Panc1 (cell line): ENCODE results near the gene EYA3. TPM values are rescaled to one million over a fixed set of nuclear protein-coding genes. Genes with fewer than 3 reads are reported as not detected.

Experiments used
- ATAC-seq: fragments of 200-7000 bp; cut with Tn5 transposase; 2 replicates; pipeline ENCODE4 v1.9.1; 2020; ENCODE audit warnings: mild to moderate bottlenecking, moderate library complexity
- BruUV-seq: library from RNA; stranded (reverse); fragments of 400-500 nt; replicated peaks from 2 replicates; lab custom pipeline; 2021; lab: Mats Ljungman, UMichigan
- CTCF ChIA-PET: fragments of 300-600 bp; sonication (Branson Sonifier 250); formaldehyde crosslinking; loops from one replicate; lab custom pipeline; 2022; ENCODE audit warnings: antibody characterized with exemption; lab: Charles Lee
- POLR2A ChIA-PET: fragments of 300-600 bp; sonication (Branson Sonifier 250); formaldehyde crosslinking; loops from one replicate; lab custom pipeline; 2022; ENCODE audit warnings: antibody characterized with exemption; lab: Charles Lee
- DNase-seq: peaks from one replicate; pipeline ENCODE4 v3.0.0-alpha.2; 2010; ENCODE audit warnings: low read depth, low spot score
- H3K27ac ChIP-seq: 2 replicates; pipeline ENCODE4 v1.5.1; 2011; ENCODE audit warnings: mild to moderate bottlenecking, low read length, inconsistent platforms
- H3K27me3 ChIP-seq: fragments of 200-500 bp; sonication (Bioruptor generic); 2 replicates; pipeline ENCODE4 v1.6.0; 2014; ENCODE audit warnings: low read length, inconsistent platforms; ENCODE audit not compliant: control insufficient read depth, insufficient read depth
- H3K36me3 ChIP-seq: fragments of 200-500 bp; sonication (Bioruptor generic); 2 replicates; pipeline ENCODE4 v1.5.1; 2014; ENCODE audit warnings: inconsistent platforms, mild to moderate bottlenecking, low read length, moderate library complexity; ENCODE audit not compliant: control insufficient read depth, insufficient read depth
- H3K4me1 ChIP-seq: 2 replicates; pipeline ENCODE4 v1.5.1; 2011; ENCODE audit warnings: inconsistent platforms, mild to moderate bottlenecking, low read length, moderate library complexity; ENCODE audit not compliant: control insufficient read depth, insufficient read depth
- H3K4me3 ChIP-seq, 2 experiments: 2 replicates each; pipeline ENCODE4 v1.5.1; 2011 to 2012; ENCODE audit warnings: low read depth in 2 of 2, low read length in 2 of 2, mild to moderate bottlenecking in 2 of 2, inconsistent platforms in 1 of 2, moderate library complexity in 1 of 2
- H3K9me3 ChIP-seq: fragments of 200-500 bp; sonication (Bioruptor generic); 2 replicates; pipeline ENCODE4 v1.5.1; 2014; ENCODE audit warnings: low read depth, mild to moderate bottlenecking, inconsistent platforms, low read length, moderate library complexity; ENCODE audit not compliant: control insufficient read depth, insufficient read depth
- POLR2AphosphoS5 ChIP-seq: IDR thresholded peaks from 2 replicates; pipeline ENCODE4 v1.6.1; 2012; ENCODE audit warnings: mild to moderate bottlenecking, low read depth, low read length, moderate library complexity
- SIN3A ChIP-seq: IDR thresholded peaks from 2 replicates; pipeline ENCODE4 v1.6.1; 2012; ENCODE audit warnings: low read depth, mild to moderate bottlenecking, low read length, moderate library complexity, borderline replicate concordance; ENCODE audit not compliant: insufficient read depth
- TCF7L2 ChIP-seq: IDR thresholded peaks from 2 replicates; pipeline ENCODE4 v1.6.1; 2011; ENCODE audit warnings: mild to moderate bottlenecking, low read depth, low read length, inconsistent platforms
- in situ Hi-C: cut with HindIII; loops from 2 replicates; pipeline ENCODE4 v1.10.0; 2016; ENCODE audit warnings: low sequenced_read_pairs, low pct_unique_long_range_greater_than_20kb
- intact Hi-C: fragments of 100-400 bp; cut with micrococcal nuclease; formaldehyde crosslinking; loops from one replicate; pipeline ENCODE4 v1.10.0; 2022; ENCODE audit not compliant: unreplicated experiment
- total RNA-seq: library from RNA; stranded (reverse); gene quantifications from one replicate; pipeline ENCODE4 v1.2.1, GENCODE V29; 2021; ENCODE audit not compliant: unreplicated experiment
- TF ChIP-seq, protein P1 (sequence below), 2 experiments: IDR thresholded peaks; 2 replicates each; pipeline ENCODE4 v1.6.1; 2011 to 2012; ENCODE audit warnings: low read depth in 2 of 2, control low read depth in 1 of 2, low read length in 1 of 2, mild to moderate bottlenecking in 1 of 2, moderate library complexity in 1 of 2; ENCODE audit not compliant: insufficient read depth in 1 of 2
- TF ChIP-seq, protein P2 (sequence below): fragments of 450-650 bp; IDR thresholded peaks from 2 replicates; pipeline ENCODE4 v1.5.1; 2017; ENCODE audit warnings: mild to moderate bottlenecking

EYA3 gene
- total RNA-seq, 1 experiment from 2014 or later, result 17.5 TPM

DNA sequence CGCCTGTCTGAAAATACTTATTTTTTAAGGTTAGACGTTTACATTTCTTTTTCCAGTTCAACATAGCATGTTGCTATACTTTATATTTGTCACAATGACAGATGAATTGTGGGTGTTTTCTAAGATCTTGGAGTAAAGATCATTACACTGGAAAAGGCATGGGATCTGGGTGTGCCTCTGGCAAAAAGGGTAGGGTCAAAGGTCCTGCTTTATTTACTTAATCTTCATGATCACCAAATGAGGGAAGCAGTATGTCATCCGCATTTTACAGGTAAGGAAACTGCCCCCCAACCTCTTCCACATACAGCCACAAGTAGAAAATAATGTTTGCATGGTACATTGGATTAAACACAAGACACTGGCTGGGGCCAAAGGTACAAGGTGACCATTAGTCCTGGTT lies 166.1 kb downstream of the EYA3 start:
- POLR2A ChIA-PET, result no interaction called here
- in situ Hi-C loops (no loop called here), intact Hi-C loops (no loop called here)
- CTCF ChIA-PET, result no interaction called here
- no peaks in the 10 kb centered on the region for H3K27me3 ChIP-seq
- H3K36me3 ChIP-seq, result no peaks in the 10 kb centered on the region
- H3K9me3 ChIP-seq, result no peaks in the 10 kb centered on the region
- ATAC-seq (no peak), DNase-seq (no peak)
- no peak overlapping the region for H3K27ac ChIP-seq
- TF ChIP-seq, protein P1, sequence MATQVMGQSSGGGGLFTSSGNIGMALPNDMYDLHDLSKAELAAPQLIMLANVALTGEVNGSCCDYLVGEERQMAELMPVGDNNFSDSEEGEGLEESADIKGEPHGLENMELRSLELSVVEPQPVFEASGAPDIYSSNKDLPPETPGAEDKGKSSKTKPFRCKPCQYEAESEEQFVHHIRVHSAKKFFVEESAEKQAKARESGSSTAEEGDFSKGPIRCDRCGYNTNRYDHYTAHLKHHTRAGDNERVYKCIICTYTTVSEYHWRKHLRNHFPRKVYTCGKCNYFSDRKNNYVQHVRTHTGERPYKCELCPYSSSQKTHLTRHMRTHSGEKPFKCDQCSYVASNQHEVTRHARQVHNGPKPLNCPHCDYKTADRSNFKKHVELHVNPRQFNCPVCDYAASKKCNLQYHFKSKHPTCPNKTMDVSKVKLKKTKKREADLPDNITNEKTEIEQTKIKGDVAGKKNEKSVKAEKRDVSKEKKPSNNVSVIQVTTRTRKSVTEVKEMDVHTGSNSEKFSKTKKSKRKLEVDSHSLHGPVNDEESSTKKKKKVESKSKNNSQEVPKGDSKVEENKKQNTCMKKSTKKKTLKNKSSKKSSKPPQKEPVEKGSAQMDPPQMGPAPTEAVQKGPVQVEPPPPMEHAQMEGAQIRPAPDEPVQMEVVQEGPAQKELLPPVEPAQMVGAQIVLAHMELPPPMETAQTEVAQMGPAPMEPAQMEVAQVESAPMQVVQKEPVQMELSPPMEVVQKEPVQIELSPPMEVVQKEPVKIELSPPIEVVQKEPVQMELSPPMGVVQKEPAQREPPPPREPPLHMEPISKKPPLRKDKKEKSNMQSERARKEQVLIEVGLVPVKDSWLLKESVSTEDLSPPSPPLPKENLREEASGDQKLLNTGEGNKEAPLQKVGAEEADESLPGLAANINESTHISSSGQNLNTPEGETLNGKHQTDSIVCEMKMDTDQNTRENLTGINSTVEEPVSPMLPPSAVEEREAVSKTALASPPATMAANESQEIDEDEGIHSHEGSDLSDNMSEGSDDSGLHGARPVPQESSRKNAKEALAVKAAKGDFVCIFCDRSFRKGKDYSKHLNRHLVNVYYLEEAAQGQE (IDR thresholded peaks at IDR 0.05; ENCODE audit: insufficient read depth in 1 of 2, low read depth in 2 of 2, low read length in 1 of 2), result no peak
- TF ChIP-seq, protein P2, sequence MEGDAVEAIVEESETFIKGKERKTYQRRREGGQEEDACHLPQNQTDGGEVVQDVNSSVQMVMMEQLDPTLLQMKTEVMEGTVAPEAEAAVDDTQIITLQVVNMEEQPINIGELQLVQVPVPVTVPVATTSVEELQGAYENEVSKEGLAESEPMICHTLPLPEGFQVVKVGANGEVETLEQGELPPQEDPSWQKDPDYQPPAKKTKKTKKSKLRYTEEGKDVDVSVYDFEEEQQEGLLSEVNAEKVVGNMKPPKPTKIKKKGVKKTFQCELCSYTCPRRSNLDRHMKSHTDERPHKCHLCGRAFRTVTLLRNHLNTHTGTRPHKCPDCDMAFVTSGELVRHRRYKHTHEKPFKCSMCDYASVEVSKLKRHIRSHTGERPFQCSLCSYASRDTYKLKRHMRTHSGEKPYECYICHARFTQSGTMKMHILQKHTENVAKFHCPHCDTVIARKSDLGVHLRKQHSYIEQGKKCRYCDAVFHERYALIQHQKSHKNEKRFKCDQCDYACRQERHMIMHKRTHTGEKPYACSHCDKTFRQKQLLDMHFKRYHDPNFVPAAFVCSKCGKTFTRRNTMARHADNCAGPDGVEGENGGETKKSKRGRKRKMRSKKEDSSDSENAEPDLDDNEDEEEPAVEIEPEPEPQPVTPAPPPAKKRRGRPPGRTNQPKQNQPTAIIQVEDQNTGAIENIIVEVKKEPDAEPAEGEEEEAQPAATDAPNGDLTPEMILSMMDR, result no peak
- no peak for TF ChIP-seq TCF7L2
- TF ChIP-seq SIN3A, result no peak
- no peak for TF ChIP-seq POLR2AphosphoS5
- BruUV-seq, result no TSS peak
- H3K4me1 ChIP-seq, result no peaks in the 10 kb centered on the region
- H3K4me3 ChIP-seq, result no peak overlapping the region

Other genes starting within 250 kb of the EYA3 start
- gene THEMIS2, start 216.1 kb downstream of the EYA3 start, total RNA-seq, result 4.2 TPM
- 49.4 TPM for gene RPA2, start 174.0 kb downstream of the EYA3 start, total RNA-seq
- 1.5 TPM for gene SMPDL3B, start 153.6 kb downstream of the EYA3 start, total RNA-seq
- 10.6 TPM for gene XKR8, start 128.6 kb downstream of the EYA3 start, total RNA-seq
- gene PTAFR, start 88.1 kb upstream of the EYA3 start, total RNA-seq, result 0.13 TPM
- gene DNAJC8, start 144.4 kb upstream of the EYA3 start, total RNA-seq, result 127 TPM
- gene ATP5IF1, start 147.5 kb upstream of the EYA3 start, total RNA-seq, result 94.5 TPM
- 19.7 TPM for gene SESN2, start 170.9 kb upstream of the EYA3 start, total RNA-seq
- 21.7 TPM for gene MED18, start 240.4 kb upstream of the EYA3 start, total RNA-seq